ENCODE data around the gene UCP1.
"Not testable (repeated sequence)": the region's sequence is repeated elsewhere in the genome, so short reads cannot be mapped to it uniquely, and the experiment has no call there.

Gene UCP1

GRCh38 chr4:140533951-140534480, 34.7 kb downstream of the UCP1 start:
- DNase-seq: no peak

DNA sequence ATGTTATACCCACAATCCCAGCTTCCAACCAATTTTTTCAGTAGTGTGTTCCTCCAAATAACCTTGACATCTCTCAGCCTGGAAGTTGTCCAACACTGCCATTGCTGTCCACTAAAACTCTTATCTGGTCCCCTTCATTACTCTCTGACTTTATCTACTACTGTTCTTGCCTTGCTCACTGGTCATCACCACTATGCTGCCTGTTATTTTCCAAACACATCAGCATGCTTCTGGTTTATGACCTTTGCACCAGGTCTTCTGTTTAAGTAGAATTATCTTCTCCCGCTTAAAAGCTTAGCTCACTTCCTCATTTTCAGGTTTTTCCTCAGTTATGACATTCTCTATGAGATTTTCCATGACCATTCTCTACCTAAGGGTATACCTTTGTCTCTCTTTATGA, 39.3 kb downstream of the UCP1 start:
- no peak for DNase-seq

DNA sequence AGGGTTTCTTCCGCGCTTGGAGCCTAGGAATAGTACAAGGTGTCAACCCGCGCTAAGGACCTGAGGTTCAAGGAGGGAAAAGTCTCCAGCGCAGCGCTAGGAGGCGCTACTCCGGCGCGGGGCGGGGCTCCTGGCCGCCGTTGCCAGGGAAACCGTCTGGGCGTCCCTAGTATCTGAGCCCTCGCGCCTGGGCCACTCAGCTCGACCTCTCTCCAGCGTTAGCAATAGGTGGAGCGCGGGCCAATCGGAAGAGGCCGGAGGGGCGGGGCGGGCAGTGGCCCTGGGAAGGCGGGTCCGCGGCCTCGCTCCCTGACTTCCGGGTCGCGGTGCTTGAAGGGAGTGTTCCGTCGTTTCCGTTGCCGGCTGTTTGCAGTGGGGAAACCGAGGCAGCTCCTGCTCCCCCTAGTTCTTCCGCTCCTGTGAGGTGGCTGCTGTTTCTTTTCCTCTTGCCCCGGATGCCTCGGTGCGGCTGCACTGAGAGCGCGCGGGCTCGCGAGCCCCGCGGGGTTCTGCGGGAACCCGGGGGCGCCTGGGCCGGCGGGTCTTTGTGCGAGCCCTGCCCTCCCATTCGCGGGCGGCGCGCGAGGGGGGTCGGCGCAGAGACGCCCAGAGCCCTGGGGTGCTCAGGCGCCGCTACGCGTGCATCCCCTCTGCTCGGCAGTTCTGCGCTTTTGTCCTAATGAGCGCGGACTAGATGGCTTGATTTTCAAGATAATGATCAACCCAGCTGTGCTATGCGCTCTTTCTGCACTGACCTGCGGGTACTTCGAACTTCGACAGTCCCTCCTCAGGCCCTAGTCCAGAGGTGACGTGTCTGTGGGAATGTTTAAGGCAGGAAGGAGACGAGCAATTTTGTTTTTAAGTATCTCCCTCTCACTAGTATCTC, 44.7 kb downstream of the UCP1 start, which contains the start of gene ELMOD2:
Gene ELMOD2, plus strand, starts transcription at position 312 of the 886 bp plus-strand sequence. CDS start 1,261 bp downstream, outside the sequence.
- DNase-seq: peak; percentile 98

DNA sequence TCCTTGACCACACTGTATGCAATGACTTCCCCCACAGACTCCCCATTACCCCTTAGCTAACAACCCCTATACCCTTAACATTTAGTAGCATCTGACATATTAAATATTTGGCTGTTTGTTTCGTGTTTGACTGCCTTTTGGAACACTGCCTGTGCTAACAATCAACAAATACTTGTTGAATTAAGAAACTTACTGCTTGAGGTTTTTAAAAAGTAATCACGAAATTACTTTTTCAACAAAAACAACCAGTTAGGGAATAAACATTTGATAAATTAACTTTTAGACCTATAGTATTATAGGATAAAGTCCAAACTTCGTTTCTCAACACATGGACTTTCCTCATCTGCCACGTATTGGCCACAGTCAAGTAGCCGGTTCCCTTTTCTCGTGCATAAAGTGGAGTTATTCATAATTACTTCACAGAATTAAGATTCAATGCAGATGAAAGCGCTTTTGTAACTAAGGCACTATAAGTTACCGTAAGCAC, 45.3 kb downstream of the UCP1 start:
- no peak for DNase-seq

- DNase-seq: no peak
These were observed 53.3 kb downstream of the UCP1 start for GRCh38 chr4:140515423-140515822.

DNA sequence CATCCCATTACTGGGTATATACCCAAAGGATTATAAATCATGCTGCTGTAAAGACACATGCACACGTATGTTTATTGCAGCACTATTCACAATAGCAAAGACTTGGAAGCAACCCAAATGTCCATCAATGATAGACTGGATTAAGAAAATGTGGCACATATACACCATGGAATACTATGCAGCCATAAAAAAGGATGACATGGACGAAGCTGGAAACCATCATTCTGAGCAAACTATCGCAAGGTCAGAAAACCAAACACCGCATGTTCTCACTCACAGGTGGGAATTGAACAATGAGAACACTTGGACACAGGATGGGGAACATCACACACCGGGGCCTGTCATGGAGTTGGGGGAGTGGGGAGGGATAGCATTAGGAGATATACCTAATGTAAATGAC, 55.0 kb downstream of the UCP1 start:
- not testable (repeated sequence) for DNase-seq
